ENCODE data around the gene SSTR5. TPM values are rescaled to one million over a fixed set of nuclear protein-coding genes. Genes with fewer than 3 reads are reported as not detected.

The SSTR5 gene
- total RNA-seq, 4 donors from 2014 or later, result 0.37 TPM; not detected in 3

GRCh38 chr16:1067629-1068028, 4.9 kb upstream of the SSTR5 start:
- no peak for ATAC-seq (ENCODE audit: low FRiP score)
- no peak for DNase-seq (ENCODE audit: low spot score)
- no peak for TF ChIP-seq CTCF (IDR thresholded peaks at IDR 0.05)

- TF ChIP-seq CTCF (IDR thresholded peaks at IDR 0.05), result no peak
- no peak for DNase-seq (ENCODE audit: low spot score)
- ATAC-seq (ENCODE audit: low FRiP score), result no peak
These were observed 4.1 kb upstream of the SSTR5 start for GRCh38 chr16:1068451-1068850.

GRCh38 chr16:1069154-1069553, 3.4 kb upstream of the SSTR5 start:
- no peak for TF ChIP-seq CTCF (IDR thresholded peaks at IDR 0.05)
- ATAC-seq (ENCODE audit: low FRiP score) (no peak), DNase-seq (ENCODE audit: low spot score) (no peak)

DNA sequence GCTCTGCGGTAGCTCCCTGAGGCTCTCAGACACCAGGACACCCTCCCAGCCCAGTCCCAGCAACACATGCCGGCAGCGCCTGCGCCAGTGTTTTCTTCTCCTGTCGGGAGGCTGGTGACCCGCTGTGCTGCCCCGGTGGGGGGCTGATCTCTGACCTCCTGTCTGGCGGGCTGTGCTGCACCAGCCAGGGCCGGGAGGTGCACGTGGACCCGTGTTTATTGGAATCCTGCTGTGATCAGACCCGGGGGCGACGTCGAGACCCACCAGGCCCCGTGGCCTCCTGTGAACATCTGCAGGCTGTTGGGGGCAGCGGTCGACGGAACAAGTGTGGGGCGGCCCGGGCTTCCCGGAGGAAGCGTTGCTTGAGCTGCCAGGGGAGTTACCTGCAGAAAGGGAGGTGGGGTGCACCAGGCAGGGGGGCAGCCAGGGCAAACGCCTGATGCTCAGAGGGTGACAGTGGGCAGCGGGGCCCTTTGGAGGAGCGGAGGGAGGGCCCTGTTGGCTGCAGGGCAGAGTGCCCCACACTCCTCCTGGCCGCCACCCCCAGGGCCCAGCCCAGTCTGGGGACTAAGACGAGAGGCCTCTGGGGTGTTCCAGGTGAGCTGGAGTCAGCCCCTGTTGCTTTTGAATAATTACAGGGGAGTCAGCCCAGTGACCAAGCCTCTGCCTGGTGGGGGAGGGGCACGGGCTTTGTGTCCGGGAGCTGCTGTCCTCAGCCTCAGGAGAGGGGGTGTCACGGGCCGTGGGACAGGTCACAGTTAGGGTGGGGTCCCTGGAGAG, 2.3 kb upstream of the SSTR5 start:
- no peak for TF ChIP-seq CTCF (IDR thresholded peaks at IDR 0.05)
- ATAC-seq (ENCODE audit: low FRiP score), result no peak
- no peak for DNase-seq (ENCODE audit: low spot score)

GRCh38 chr16:1070864-1071408, 1.6 kb upstream of the SSTR5 start:
- DNase-seq (ENCODE audit: low spot score), result no peak
- no peak for TF ChIP-seq CTCF (IDR thresholded peaks at IDR 0.05)
- no peak for ATAC-seq (ENCODE audit: low FRiP score)

DNA sequence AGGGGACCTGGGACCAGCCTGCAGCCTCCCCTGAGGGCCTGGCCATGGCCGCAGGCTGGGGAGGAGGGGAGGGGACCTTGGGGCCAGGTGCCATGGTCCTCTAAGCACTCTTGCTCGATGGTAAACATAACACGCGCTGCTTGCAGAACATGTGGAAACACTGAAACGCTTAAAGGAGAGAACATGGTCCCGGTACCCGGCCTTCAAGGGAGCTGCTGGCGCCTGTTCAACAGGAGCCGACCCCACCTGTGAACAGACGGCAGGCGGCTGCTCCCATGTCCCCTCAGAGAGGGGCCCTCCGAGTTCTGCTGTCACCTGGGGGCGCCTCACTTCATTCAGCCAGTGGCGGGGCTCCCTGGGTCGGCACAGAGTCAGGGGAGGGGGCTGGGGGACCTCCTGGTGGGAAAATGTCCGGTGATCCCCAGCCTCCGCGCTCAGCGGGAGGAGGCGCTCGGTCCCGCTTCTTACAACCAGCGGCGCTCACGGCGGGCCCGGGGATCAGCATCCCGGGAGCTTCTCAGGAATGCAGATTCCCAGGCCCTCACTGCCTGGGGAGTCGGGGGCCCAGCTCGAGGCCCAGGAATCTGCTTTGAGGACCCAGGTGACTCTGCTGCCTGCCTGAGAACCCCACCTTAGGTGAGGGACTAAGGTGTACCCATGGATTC, 854 bp upstream of the SSTR5 start:
- no peak for ATAC-seq (ENCODE audit: low FRiP score)
- no peak for DNase-seq (ENCODE audit: low spot score)
- TF ChIP-seq CTCF (IDR thresholded peaks at IDR 0.05), result no peak

DNA sequence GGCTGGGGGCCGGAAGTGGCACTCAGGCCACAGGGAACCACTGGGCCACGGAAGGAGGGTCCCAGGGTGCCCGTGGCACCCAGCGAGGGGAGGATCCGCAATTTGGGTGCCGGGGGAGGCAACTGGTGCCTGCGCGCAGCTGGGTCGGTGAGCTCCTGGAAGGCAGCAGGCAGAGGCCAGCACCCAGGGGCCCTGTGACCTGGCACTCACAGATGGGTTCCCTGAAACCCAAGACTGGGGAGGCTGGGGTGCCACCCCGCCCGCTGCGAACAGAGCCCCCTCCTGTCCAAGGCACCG, 663 bp downstream of the SSTR5 start:
- no peak for DNase-seq (ENCODE audit: low spot score)
- TF ChIP-seq CTCF (IDR thresholded peaks at IDR 0.05), result no peak
- no peak for ATAC-seq (ENCODE audit: low FRiP score)

Data from omental fat pad (tissue), 4 donors.